ENCODE results near the gene SYT9. TPM values are rescaled to one million over a fixed set of nuclear protein-coding genes. Genes with fewer than 3 reads are reported as not detected.

SYT9 gene
- total RNA-seq, 1 donor, result under 0.01 TPM

DNA sequence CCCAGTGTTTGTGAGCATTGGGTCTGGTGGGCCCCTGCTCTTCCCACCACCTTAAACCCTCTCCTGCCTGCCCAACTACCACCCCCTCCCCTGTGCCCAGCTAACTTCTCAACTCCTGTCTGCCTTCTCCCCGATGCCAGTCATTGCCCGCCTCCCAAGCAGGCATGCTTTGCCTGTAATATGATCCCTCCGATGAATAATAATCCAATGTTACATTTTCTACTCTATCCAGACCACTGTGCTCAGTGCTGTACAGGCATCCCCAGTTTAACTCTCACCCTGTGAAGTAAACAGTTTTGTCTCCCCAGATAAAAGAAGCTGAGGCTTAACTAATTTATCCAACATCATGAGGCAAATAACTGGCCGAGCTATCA is 198.1 kb downstream of the SYT9 start:
- DNase-seq (ENCODE audit: low read depth), result no peak
- TF ChIP-seq, protein P1, sequence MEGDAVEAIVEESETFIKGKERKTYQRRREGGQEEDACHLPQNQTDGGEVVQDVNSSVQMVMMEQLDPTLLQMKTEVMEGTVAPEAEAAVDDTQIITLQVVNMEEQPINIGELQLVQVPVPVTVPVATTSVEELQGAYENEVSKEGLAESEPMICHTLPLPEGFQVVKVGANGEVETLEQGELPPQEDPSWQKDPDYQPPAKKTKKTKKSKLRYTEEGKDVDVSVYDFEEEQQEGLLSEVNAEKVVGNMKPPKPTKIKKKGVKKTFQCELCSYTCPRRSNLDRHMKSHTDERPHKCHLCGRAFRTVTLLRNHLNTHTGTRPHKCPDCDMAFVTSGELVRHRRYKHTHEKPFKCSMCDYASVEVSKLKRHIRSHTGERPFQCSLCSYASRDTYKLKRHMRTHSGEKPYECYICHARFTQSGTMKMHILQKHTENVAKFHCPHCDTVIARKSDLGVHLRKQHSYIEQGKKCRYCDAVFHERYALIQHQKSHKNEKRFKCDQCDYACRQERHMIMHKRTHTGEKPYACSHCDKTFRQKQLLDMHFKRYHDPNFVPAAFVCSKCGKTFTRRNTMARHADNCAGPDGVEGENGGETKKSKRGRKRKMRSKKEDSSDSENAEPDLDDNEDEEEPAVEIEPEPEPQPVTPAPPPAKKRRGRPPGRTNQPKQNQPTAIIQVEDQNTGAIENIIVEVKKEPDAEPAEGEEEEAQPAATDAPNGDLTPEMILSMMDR (IDR thresholded peaks at IDR 0.05; ENCODE audit: insufficient read depth, low read depth, low read length), result no peak
- H3K4me3 ChIP-seq (ENCODE audit: low read depth, low read length), result no peak overlapping the region

GRCh38 chr11:7450836-7451235 is 199.1 kb downstream of the SYT9 start:
- DNase-seq (ENCODE audit: low read depth), result no peak
- TF ChIP-seq, protein P1 (IDR thresholded peaks at IDR 0.05; ENCODE audit: insufficient read depth, low read depth, low read length), result no peak
- no peak overlapping the region for H3K4me3 ChIP-seq (ENCODE audit: low read depth, low read length)

DNA sequence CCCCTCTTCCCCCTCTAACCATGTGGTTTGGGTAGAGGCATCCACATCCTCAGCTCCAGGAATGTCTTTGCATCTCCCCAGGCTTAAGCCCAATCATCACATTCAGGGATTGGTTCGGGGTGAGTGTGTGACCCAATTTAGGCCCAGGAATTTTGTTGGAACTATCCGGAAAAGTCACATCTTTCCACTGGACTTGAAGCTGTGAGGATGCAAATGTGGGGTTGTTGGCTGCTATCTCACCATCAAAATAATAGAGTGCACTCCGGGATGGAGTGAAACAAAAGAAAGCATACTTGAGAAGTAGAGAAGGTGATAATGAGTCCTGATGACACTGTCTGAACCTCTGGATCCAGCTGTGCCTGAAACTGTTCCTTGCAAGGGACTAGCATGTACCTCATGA is 199.8 kb downstream of the SYT9 start:
- H3K4me3 ChIP-seq (ENCODE audit: low read depth, low read length), result no peak overlapping the region
- TF ChIP-seq, protein P1 (IDR thresholded peaks at IDR 0.05; ENCODE audit: insufficient read depth, low read depth, low read length), result no peak
- DNase-seq (ENCODE audit: low read depth), result no peak

GRCh38 chr11:7451952-7452494 is 200.3 kb downstream of the SYT9 start:
- no peak for DNase-seq (ENCODE audit: low read depth)
- H3K4me3 ChIP-seq (ENCODE audit: low read depth, low read length), result no peak overlapping the region
- TF ChIP-seq, protein P1 (IDR thresholded peaks at IDR 0.05; ENCODE audit: insufficient read depth, low read depth, low read length), result no peak

DNA sequence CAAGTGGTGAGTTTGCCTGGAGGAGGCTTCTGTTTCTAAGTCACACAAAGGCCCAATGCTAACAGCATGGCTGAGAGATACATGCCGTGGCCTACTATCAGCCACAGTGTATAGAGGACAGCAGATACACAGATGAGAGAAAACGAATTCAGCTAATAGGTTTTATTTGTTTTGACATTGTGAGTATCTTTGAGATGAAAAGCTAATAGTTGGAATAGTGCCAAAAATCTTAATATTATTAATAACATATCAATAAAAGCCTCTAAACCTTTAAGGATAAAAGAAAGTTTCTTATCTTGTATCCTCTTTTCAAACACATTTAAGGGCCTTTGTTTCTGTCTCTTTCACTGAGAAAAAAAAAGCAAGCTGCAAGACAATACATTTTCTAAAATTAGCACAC is 203.2 kb downstream of the SYT9 start:
- no peak for DNase-seq (ENCODE audit: low read depth)
- no peak overlapping the region for H3K4me3 ChIP-seq (ENCODE audit: low read depth, low read length)
- TF ChIP-seq, protein P1 (IDR thresholded peaks at IDR 0.05; ENCODE audit: insufficient read depth, low read depth, low read length), result no peak

DNA sequence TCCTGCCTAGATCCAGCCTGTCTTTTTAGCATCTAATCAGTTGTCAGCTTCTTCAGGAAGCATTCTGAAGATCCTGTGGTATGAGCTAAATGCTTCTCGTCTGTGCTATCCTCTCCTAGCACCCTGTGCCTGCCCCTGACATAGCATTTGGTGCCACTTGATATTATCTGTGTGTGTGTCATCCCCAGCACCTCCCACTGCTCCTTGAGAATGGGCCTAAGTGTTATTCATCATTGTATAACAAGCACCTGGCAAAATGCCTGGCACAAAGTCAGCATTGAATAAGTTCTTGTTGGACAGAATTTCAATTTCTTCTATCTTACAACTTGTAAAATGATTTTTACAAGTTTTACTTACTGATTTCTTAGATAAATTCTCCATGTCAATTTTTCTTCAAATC is 205.5 kb downstream of the SYT9 start:
- TF ChIP-seq, protein P1 (IDR thresholded peaks at IDR 0.05; ENCODE audit: insufficient read depth, low read depth, low read length), result no peak
- no peak for DNase-seq (ENCODE audit: low read depth)
- H3K4me3 ChIP-seq (ENCODE audit: low read depth, low read length), result no peak overlapping the region

DNA sequence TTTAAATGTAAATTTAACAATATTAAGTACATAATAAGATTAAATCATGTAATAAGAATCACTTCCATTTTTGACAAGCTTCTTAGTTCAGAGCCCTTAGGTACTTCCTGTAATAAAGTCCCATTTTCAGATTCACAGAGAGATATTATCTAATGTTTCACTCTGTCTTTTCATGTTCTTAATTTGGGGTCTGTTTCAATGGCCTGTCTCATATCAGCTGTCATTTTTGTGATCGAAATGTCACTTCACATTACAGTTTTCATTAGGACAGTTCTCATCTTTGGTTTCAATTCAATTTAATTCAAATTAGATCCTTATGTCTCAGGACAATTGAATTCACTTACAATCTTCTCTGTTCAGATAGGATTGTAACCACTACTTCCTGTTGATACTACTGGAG is 211.0 kb downstream of the SYT9 start:
- no peak overlapping the region for H3K4me3 ChIP-seq (ENCODE audit: low read depth, low read length)
- no peak for DNase-seq (ENCODE audit: low read depth)
- TF ChIP-seq, protein P1 (IDR thresholded peaks at IDR 0.05; ENCODE audit: insufficient read depth, low read depth, low read length), result no peak

Measured in fibroblast of villous mesenchyme (primary cell).